ENCODE measurements around the gene GPR107.
A peak's percentile ranks its signal among the peaks of the same experiment; 100 is the strongest.

The GPR107 gene

DNA sequence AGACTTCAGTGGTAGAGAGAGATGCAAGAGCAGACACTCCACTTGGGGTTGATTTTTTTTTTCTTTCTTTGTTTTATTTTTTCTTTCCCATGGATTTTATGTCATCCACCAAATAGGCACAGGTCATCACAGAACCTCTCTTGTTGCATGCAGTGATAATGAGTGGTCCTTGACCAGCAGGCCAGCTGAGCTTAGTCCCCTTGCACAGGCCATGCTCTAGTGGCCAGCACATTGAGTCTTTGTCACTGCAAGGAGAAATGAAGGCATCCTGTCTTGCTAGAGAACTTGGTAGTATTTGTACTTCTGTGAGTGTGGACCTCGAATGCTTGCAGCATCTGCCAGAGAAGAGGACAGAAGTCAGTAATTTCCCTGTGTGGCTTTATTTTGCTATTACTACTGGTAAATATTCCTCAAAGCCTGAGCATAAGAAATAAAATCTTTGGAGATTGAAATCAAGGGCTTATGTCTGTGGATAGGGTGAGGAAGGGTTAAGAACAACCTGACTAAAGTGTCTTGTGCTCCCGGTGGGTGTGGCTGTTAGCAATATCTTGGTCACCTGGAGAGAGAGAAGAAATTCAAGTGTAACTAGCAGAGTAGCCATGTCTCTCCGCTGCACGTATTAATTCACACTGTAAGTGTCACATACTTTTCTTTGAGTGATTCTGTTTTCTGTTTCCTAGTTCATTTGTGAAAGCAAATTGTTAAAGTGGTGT lies 73.2 kb downstream of the GPR107 start:
- no peak for TF ChIP-seq FOXM1 (IDR thresholded peaks at IDR 0.05; ENCODE audit: borderline replicate concordance, low read depth)
- no peak for TF ChIP-seq TAF1 (IDR thresholded peaks at IDR 0.05; ENCODE audit: low read depth)
- peak; percentile 44; the same call in 1 of the 2 replicates for TF ChIP-seq TCF12 (IDR thresholded peaks at IDR 0.05; ENCODE audit: low read depth)
- 0 out of 2 replicates have a peak, but pooled peaks have one; percentile 48 for TF ChIP-seq EP300 (IDR thresholded peaks at IDR 0.05; ENCODE audit: borderline replicate concordance)
- TF ChIP-seq CEBPB (IDR thresholded peaks at IDR 0.05): 0 out of 2 replicates have a peak, but pooled peaks have one; percentile 35
- no peak for TF ChIP-seq EGR1 (IDR thresholded peaks at IDR 0.05)
- TF ChIP-seq, protein P1, sequence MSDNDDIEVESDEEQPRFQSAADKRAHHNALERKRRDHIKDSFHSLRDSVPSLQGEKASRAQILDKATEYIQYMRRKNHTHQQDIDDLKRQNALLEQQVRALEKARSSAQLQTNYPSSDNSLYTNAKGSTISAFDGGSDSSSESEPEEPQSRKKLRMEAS (IDR thresholded peaks at IDR 0.05): peak; percentile 52
- TF ChIP-seq YY1 (IDR thresholded peaks at IDR 0.05; ENCODE audit: low read depth): peak; percentile 40; the same call in 1 of the 2 replicates

DNA sequence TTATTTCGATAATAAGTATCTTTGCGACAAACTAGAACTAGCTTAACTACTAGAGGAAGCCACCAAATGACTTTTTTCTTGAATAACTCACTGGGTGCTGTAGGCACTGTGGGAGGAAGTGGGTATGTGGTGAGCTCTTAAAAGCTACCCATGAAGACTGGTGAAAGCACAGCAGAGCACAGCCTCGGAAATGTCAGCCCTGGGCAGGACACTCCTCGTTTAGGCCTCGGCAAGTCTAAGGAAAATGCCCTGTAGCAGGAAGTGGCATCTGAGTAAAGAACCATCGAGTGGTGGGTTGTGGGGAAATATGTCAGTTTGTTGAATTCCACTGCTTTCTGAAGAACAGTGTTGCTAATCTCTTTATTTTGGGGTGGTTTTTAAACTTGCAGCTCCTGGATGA lies 74.5 kb downstream of the GPR107 start:
- TF ChIP-seq CREB1 (IDR thresholded peaks at IDR 0.05; ENCODE audit: low read depth): no peak
- no peak for TF ChIP-seq ZBTB7A (IDR thresholded peaks at IDR 0.05; ENCODE audit: low read depth)
- TF ChIP-seq, protein P2, sequence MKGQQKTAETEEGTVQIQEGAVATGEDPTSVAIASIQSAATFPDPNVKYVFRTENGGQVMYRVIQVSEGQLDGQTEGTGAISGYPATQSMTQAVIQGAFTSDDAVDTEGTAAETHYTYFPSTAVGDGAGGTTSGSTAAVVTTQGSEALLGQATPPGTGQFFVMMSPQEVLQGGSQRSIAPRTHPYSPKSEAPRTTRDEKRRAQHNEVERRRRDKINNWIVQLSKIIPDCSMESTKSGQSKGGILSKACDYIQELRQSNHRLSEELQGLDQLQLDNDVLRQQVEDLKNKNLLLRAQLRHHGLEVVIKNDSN (IDR thresholded peaks at IDR 0.05): no peak
- no peak for TF ChIP-seq TEAD4 (IDR thresholded peaks at IDR 0.05)
- TF ChIP-seq, protein P3, sequence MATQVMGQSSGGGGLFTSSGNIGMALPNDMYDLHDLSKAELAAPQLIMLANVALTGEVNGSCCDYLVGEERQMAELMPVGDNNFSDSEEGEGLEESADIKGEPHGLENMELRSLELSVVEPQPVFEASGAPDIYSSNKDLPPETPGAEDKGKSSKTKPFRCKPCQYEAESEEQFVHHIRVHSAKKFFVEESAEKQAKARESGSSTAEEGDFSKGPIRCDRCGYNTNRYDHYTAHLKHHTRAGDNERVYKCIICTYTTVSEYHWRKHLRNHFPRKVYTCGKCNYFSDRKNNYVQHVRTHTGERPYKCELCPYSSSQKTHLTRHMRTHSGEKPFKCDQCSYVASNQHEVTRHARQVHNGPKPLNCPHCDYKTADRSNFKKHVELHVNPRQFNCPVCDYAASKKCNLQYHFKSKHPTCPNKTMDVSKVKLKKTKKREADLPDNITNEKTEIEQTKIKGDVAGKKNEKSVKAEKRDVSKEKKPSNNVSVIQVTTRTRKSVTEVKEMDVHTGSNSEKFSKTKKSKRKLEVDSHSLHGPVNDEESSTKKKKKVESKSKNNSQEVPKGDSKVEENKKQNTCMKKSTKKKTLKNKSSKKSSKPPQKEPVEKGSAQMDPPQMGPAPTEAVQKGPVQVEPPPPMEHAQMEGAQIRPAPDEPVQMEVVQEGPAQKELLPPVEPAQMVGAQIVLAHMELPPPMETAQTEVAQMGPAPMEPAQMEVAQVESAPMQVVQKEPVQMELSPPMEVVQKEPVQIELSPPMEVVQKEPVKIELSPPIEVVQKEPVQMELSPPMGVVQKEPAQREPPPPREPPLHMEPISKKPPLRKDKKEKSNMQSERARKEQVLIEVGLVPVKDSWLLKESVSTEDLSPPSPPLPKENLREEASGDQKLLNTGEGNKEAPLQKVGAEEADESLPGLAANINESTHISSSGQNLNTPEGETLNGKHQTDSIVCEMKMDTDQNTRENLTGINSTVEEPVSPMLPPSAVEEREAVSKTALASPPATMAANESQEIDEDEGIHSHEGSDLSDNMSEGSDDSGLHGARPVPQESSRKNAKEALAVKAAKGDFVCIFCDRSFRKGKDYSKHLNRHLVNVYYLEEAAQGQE (IDR thresholded peaks at IDR 0.05; ENCODE audit: low read depth): no peak
- TF ChIP-seq EP300 (IDR thresholded peaks at IDR 0.05; ENCODE audit: borderline replicate concordance): no peak
- no peak for TF ChIP-seq NFIC (IDR thresholded peaks at IDR 0.05)
- TF ChIP-seq, protein P1 (IDR thresholded peaks at IDR 0.05): no peak
- no peak for TF ChIP-seq YY1 (IDR thresholded peaks at IDR 0.05; ENCODE audit: low read depth)
- no peak for TF ChIP-seq TAF1 (IDR thresholded peaks at IDR 0.05; ENCODE audit: low read depth)
- no peak for TF ChIP-seq CEBPB (IDR thresholded peaks at IDR 0.05)
- TF ChIP-seq EGR1 (IDR thresholded peaks at IDR 0.05): no peak
- TF ChIP-seq RAD21 (IDR thresholded peaks at IDR 0.05; ENCODE audit: low read depth): no peak
- no peak for TF ChIP-seq TCF12 (IDR thresholded peaks at IDR 0.05; ENCODE audit: low read depth)
- no peak for TF ChIP-seq FOXM1 (IDR thresholded peaks at IDR 0.05; ENCODE audit: borderline replicate concordance, low read depth)

DNA sequence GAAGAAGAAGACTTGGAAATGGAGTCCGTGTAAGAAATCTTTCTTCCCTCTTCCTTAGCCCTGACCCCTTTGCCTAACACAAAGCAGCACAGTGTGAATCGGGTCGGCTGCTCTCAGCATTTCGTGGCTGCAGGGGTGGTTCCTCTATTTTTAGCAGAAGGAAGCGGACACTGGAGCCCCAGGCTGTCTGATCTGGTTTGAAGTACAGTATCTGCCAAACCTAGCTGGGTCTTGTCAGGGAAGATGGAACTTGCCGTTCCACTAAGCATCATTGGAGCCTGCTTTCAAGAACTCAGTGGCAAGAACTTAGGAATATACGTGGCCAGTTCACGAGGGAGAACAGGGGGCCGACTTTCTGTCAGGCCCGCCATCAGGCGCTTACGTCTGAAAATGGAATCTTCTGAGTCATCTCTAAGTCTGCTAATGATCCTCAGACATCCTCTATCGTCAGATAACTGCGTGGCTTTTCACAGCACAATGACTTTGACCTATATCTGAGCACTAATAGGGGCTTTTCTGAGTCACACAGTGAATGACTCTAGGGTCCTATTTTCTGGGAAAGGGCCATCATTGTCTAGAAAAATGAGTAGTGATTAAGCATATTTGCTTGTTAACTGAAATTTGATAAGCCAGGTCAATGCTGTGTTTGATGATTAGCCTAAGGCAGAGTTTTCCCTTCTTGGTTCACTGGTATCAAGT lies 75.2 kb downstream of the GPR107 start:
- peak; percentile 55; the same call in 1 of the 2 replicates for TF ChIP-seq TCF12 (IDR thresholded peaks at IDR 0.05; ENCODE audit: low read depth)
- 0 out of 2 replicates have a peak, but pooled peaks have one; percentile 23 for TF ChIP-seq CREB1 (IDR thresholded peaks at IDR 0.05; ENCODE audit: low read depth)
- peak; percentile 80 for TF ChIP-seq EP300 (IDR thresholded peaks at IDR 0.05; ENCODE audit: borderline replicate concordance)
- TF ChIP-seq, protein P2 (IDR thresholded peaks at IDR 0.05): no peak
- peak; percentile 55; the same call in 1 of the 2 replicates for TF ChIP-seq NFIC (IDR thresholded peaks at IDR 0.05)
- TF ChIP-seq FOXM1 (IDR thresholded peaks at IDR 0.05; ENCODE audit: borderline replicate concordance, low read depth): peak; percentile 56
- no peak for TF ChIP-seq CEBPB (IDR thresholded peaks at IDR 0.05)

DNA sequence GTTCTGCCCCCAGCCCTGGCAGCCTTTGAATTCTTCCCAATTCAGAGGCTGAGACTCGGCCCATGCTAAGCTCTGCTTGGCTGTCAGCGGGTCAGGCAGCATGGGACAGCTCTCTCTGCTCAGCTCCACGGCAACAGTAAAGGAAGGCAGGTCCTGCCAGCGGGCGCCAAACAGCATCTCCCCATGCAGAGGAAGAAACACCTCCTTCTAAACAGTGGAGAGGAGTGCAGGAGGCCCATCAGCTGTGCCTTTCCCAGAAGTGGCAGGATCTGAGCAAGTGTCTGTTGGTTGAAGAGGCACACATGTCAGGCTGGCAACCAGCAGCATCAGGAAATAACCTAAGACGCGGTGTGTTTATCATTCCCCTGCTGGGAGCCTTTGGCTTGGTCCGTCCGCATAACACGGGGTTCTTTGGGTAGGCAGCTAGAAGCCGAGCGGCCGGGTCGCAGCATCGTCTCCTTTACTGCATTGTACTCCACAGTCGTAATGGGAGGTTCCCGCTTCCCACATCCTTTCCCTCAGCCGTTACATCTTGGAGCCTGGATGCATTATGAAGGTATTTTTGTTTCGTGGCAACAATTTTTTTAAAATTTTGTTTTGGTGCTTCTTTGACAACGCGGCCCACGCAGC lies 75.8 kb downstream of the GPR107 start:
- TF ChIP-seq FOXM1 (IDR thresholded peaks at IDR 0.05; ENCODE audit: borderline replicate concordance, low read depth) (no peak), TEAD4 (IDR thresholded peaks at IDR 0.05) (no peak), TCF12 (IDR thresholded peaks at IDR 0.05; ENCODE audit: low read depth) (no peak), NFIC (IDR thresholded peaks at IDR 0.05) (no peak), CREB1 (IDR thresholded peaks at IDR 0.05; ENCODE audit: low read depth) (no peak), ZBTB7A (IDR thresholded peaks at IDR 0.05; ENCODE audit: low read depth) (no peak), YY1 (IDR thresholded peaks at IDR 0.05; ENCODE audit: low read depth) (no peak)
- TF ChIP-seq, protein P3 (IDR thresholded peaks at IDR 0.05; ENCODE audit: low read depth): no peak
- TF ChIP-seq, protein P2 (IDR thresholded peaks at IDR 0.05): no peak
- TF ChIP-seq, protein P1 (IDR thresholded peaks at IDR 0.05): no peak
